Activated naive CD4-positive, alpha-beta T cell (primary cell): ENCODE results near the gene B4GALT3.
"Not testable (repeated sequence)": the region's sequence is repeated elsewhere in the genome, so short reads cannot be mapped to it uniquely, and the experiment has no call there.

Source experiments
- DNase-seq, 4 experiments: peaks; one replicate each; lab custom pipeline; 2025; lab: John Stamatoyannopoulos, UW

Gene B4GALT3

GRCh38 chr1:161177112-161177935 is at the start of gene B4GALT3:
B4GALT3 (minus strand) TSS chr1:161177507; CDS start chr1:161176060, 1,447 bp downstream.
- DNase-seq: peak; percentile 91 to 98 (median 95)

- DNase-seq: no peak
Observed at GRCh38 chr1:161226759-161227158, 49.5 kb upstream of the B4GALT3 start.

- no peak for DNase-seq
Observed at GRCh38 chr1:161226320-161226711, 49.0 kb upstream of the B4GALT3 start.

GRCh38 chr1:161225534-161226319 is 48.4 kb upstream of the B4GALT3 start, which contains the start of gene TOMM40L:
TOMM40L (plus strand) TSS chr1:161226060; CDS start chr1:161226490, 430 bp downstream.
- peak; percentile 54 to 79 (median 73) for DNase-seq

GRCh38 chr1:161225178-161225533 is 47.8 kb upstream of the B4GALT3 start:
- no peak for DNase-seq

GRCh38 chr1:161224695-161225087 is 47.4 kb upstream of the B4GALT3 start:
- DNase-seq: not testable (repeated sequence)

- no peak for DNase-seq
Observed at GRCh38 chr1:161223805-161224694, 46.7 kb upstream of the B4GALT3 start.

- no peak for DNase-seq
Observed at GRCh38 chr1:161222175-161223019, 45.1 kb upstream of the B4GALT3 start.

- no peak for DNase-seq
Observed at GRCh38 chr1:161220002-161220401, 42.7 kb upstream of the B4GALT3 start.

GRCh38 chr1:161219078-161219892 is 42.0 kb upstream of the B4GALT3 start:
- no peak for DNase-seq

- DNase-seq: no peak
Observed at GRCh38 chr1:161218301-161219077, 41.2 kb upstream of the B4GALT3 start.

- no peak for DNase-seq
Observed at GRCh38 chr1:161217831-161218230, 40.5 kb upstream of the B4GALT3 start.

GRCh38 chr1:161216945-161217712 is 39.8 kb upstream of the B4GALT3 start:
- DNase-seq: no peak

GRCh38 chr1:161215076-161215475 is 37.8 kb upstream of the B4GALT3 start, which contains the start of gene FCER1G:
FCER1G (plus strand) TSS chr1:161215295; CDS start chr1:161215322, 27 bp downstream.
- no peak for DNase-seq

GRCh38 chr1:161214369-161214768 is 37.1 kb upstream of the B4GALT3 start:
- no peak for DNase-seq

GRCh38 chr1:161209790-161210409 is 32.6 kb upstream of the B4GALT3 start:
- peak; percentile 24 to 60 (median 36) for DNase-seq

GRCh38 chr1:161207173-161207572 is 29.9 kb upstream of the B4GALT3 start:
- DNase-seq: no peak
